Right lobe of liver (tissue), 4 donors: ENCODE measurements around the gene SCN5A.

Experiments
- POLR2A ChIP-seq: fragments of 450-650 bp; IDR thresholded peaks from one replicate; pipeline ENCODE4 v1.6.1; 2017; ENCODE audit warnings: antibody characterized with exemption, mild to moderate bottlenecking
- TF ChIP-seq, protein P1 (sequence below), 4 donors: fragments of 200-600 bp in 3 of 4; fragments of 450-650 bp in 1 of 4; IDR thresholded peaks; one replicate each; pipeline versions ENCODE4 v1.5.1 to v1.8.0; 2016 to 2022; ENCODE audit warnings: antibody characterized with exemption in 4 of 4, mild to moderate bottlenecking in 2 of 4
- donor health status: DM: no; HTN: no; CAD: no.
- donor health status: DM: no; HTN: no; CAD: no.
- donor health status: DM: no; HTN: yes; CAD: no.

DNA sequence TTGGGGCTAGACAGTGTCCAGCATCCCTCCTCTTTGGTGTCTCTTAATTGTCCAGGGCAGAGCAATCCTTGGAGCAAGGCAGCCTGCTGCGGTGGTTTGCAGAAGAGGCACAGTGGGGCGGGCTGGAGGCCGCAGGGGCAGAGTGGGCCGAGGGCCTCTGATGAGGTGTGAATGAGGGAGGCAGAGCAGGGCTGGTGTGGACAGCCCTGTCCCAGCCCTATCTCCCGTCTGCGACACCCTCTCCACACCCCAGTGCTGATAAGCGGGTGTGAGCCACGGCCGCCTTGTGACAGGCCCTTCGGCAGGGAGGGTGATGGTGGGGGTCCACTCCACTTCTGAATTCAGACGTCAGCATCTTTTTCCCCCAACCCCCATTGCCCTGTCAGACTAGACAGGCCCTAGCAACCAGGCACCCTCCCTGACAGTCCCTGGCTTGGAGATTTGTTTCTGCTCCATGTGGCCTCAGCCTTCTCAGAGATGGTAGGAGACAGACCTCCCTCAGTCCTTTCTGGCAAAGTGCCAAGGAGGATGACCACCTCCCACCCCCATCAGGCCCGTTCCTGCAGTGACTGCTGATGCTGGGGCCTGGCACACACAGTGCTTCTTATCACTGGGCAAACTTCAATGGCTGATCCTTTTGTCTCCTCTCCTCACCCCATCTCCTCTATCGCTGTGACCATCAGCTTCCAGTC is 116.1 kb downstream of the SCN5A start:
- TF ChIP-seq, protein P1, sequence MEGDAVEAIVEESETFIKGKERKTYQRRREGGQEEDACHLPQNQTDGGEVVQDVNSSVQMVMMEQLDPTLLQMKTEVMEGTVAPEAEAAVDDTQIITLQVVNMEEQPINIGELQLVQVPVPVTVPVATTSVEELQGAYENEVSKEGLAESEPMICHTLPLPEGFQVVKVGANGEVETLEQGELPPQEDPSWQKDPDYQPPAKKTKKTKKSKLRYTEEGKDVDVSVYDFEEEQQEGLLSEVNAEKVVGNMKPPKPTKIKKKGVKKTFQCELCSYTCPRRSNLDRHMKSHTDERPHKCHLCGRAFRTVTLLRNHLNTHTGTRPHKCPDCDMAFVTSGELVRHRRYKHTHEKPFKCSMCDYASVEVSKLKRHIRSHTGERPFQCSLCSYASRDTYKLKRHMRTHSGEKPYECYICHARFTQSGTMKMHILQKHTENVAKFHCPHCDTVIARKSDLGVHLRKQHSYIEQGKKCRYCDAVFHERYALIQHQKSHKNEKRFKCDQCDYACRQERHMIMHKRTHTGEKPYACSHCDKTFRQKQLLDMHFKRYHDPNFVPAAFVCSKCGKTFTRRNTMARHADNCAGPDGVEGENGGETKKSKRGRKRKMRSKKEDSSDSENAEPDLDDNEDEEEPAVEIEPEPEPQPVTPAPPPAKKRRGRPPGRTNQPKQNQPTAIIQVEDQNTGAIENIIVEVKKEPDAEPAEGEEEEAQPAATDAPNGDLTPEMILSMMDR (IDR thresholded peaks at IDR 0.05), result no peak
- no peak for TF ChIP-seq POLR2A
